ENCODE data around the gene TMEM250. TPM values are rescaled to one million over a fixed set of nuclear protein-coding genes. Genes with fewer than 3 reads are reported as not detected.

TMEM250 gene
- total and polyA plus RNA-seq, 2 of the 4 experiments (the other 2 are of a cell fraction) = 14.0 to 17.5 TPM

- WGBS, 2 experiments (ENCODE audit: extremely low coverage in 2 of 2, insufficient read length in 1 of 2) = no CpG with 5 or more reads among the region's 3 CpGs
- H3K79me1 ChIP-seq (ENCODE audit: low read depth in 1 of 2, low read length in 2 of 2) = peaks cover 3 to 67% of the 10 kb centered on the region in 2 experiments; a peak in 3 of 4 replicates
- H2BK15ac ChIP-seq (ENCODE audit: low read depth, low read length) = no peak overlapping the region
- H3K14ac ChIP-seq (replicated peaks; ENCODE audit: low read depth, low read length) = no peak overlapping the region
- no peak for TF ChIP-seq MAZ (IDR thresholded peaks at IDR 0.05; ENCODE audit: borderline replicate concordance, low read depth, low read length)
- no peak for TF ChIP-seq CEBPB (IDR thresholded peaks at IDR 0.05; ENCODE audit: low read depth, low read length)
- TF ChIP-seq, protein P1, sequence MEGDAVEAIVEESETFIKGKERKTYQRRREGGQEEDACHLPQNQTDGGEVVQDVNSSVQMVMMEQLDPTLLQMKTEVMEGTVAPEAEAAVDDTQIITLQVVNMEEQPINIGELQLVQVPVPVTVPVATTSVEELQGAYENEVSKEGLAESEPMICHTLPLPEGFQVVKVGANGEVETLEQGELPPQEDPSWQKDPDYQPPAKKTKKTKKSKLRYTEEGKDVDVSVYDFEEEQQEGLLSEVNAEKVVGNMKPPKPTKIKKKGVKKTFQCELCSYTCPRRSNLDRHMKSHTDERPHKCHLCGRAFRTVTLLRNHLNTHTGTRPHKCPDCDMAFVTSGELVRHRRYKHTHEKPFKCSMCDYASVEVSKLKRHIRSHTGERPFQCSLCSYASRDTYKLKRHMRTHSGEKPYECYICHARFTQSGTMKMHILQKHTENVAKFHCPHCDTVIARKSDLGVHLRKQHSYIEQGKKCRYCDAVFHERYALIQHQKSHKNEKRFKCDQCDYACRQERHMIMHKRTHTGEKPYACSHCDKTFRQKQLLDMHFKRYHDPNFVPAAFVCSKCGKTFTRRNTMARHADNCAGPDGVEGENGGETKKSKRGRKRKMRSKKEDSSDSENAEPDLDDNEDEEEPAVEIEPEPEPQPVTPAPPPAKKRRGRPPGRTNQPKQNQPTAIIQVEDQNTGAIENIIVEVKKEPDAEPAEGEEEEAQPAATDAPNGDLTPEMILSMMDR (conservative IDR thresholded peaks at IDR 0.05; ENCODE audit: low read depth, low read length) = peak; percentile 73
- TF ChIP-seq MXI1 (IDR thresholded peaks at IDR 0.05; ENCODE audit: borderline replicate concordance, low read depth, low read length) = no peak
- no peak for TF ChIP-seq RCOR1 (IDR thresholded peaks at IDR 0.05; ENCODE audit: insufficient replicate concordance, low read length)
- TF ChIP-seq SMC3 (IDR thresholded peaks at IDR 0.05; ENCODE audit: low read depth, low read length) = peak; percentile 84
- TF ChIP-seq POLR2A (IDR thresholded peaks at IDR 0.05; ENCODE audit: low read depth, low read length) = no peak
- TF ChIP-seq RAD21 (IDR thresholded peaks at IDR 0.05; ENCODE audit: low read length) = peak; percentile 79
- no peak for TF ChIP-seq USF2 (IDR thresholded peaks at IDR 0.05; ENCODE audit: low read depth, low read length)
- no peak for TF ChIP-seq CHD1 (IDR thresholded peaks at IDR 0.05; ENCODE audit: low read depth, low read length)
- TF ChIP-seq RFX5 (IDR thresholded peaks at IDR 0.05; ENCODE audit: low read depth, low read length) = no peak
- no peak for TF ChIP-seq NFE2L2 (IDR thresholded peaks at IDR 0.05; ENCODE audit: low read depth, low read length)
- no peak for TF ChIP-seq BHLHE40 (IDR thresholded peaks at IDR 0.05; ENCODE audit: low read depth, low read length)
- no peak for TF ChIP-seq FOS (IDR thresholded peaks at IDR 0.05; ENCODE audit: low read depth, low read length)
- no peak for TF ChIP-seq ELK1 (IDR thresholded peaks at IDR 0.05; ENCODE audit: borderline replicate concordance, low read depth, low read length)
- peak; percentile 39 for DNase-seq
- H2AK5ac ChIP-seq (ENCODE audit: low read depth, low read length) = no peak overlapping the region
- ChIA-PET CTCF (interaction anchor here (0.6 to 1.9 kb wide), 6 partner anchors 18 to 610 kb away, joined by 3 to 6 read pairs (median 4); partner anchors contain the start of gene UBAC1), POLR2A (ENCODE audit: unreplicated experiment) (interaction anchor here (0.6 kb wide), 2 partner anchors 34 to 38 kb away, joined by 3 to 8 read pairs; no protein-coding TSS in a partner anchor)
- H3K4me2 ChIP-seq (ENCODE audit: low read depth, low read length) = no peak overlapping the region
- no peak overlapping the region for H3K18ac ChIP-seq (ENCODE audit: low read depth, low read length)
- no peak overlapping the region for H3K4me3 ChIP-seq (ENCODE audit: insufficient read depth, low read depth, low read length)
- H2AK9ac ChIP-seq (replicated peaks; ENCODE audit: low read depth, low read length, poor library complexity) = no peak overlapping the region
- dilution Hi-C loops (cut with HindIII; ENCODE audit: low sequenced_read_pairs, unreplicated experiment) (no loop called here), intact Hi-C loops (cut with micrococcal nuclease) (loop anchor here (1.0 kb wide), 1 partner anchor 34 kb away; no protein-coding TSS in a partner anchor), in situ Hi-C loops (cut with MboI; ENCODE audit: low sequenced_read_pairs) (no loop called here)
- no peak overlapping the region for H2BK20ac ChIP-seq (ENCODE audit: low read depth, low read length)
- no peak overlapping the region for H4K5ac ChIP-seq (ENCODE audit: low read depth, low read length)
- H3K27ac ChIP-seq (ENCODE audit: insufficient read depth, low read length) = no peak overlapping the region
- no peak overlapping the region for H3K23ac ChIP-seq (ENCODE audit: low read depth, low read length)
- H3K56ac ChIP-seq (ENCODE audit: extremely low read depth, insufficient read depth, low read length) = no peak overlapping the region
- no peaks in the 10 kb centered on the region for H3K9me3 ChIP-seq (ENCODE audit: control insufficient read depth, insufficient read depth, low read length)
- H3K36me3 ChIP-seq (ENCODE audit: control insufficient read depth, insufficient read depth, low read length) = peaks cover 7% of the 10 kb centered on the region; the same call in 1 of the 2 replicates
- H3K27me3 ChIP-seq (ENCODE audit: control insufficient read depth, insufficient read depth, low read length) = no peaks in the 10 kb centered on the region
- peaks cover 5% of the 10 kb centered on the region for H3K9me1 ChIP-seq (ENCODE audit: insufficient read depth, low read length)
- H3K4ac ChIP-seq (ENCODE audit: low read depth, low read length) = no peak overlapping the region
- H2BK5ac ChIP-seq (ENCODE audit: low read depth, low read length, poor library complexity, severe bottlenecking) = no peak overlapping the region
- H3K9ac ChIP-seq (ENCODE audit: low read depth, low read length) = no peak overlapping the region
- H4K8ac ChIP-seq (ENCODE audit: low read depth in 2 of 2, low read length in 2 of 2) = no peak overlapping the region
- H4K91ac ChIP-seq (ENCODE audit: insufficient read depth, low read depth, low read length) = no peak overlapping the region
- BruUV-seq (replicated peaks) = no TSS peak
- H2BK120ac ChIP-seq (ENCODE audit: low read depth, low read length) = no peak overlapping the region
- peaks cover 86% of the 10 kb centered on the region for H4K20me1 ChIP-seq (ENCODE audit: insufficient read depth, low read length)
- peaks cover 18% of the 10 kb centered on the region for H3K4me1 ChIP-seq (ENCODE audit: control insufficient read depth, insufficient read depth, low read length)
- ATAC-seq (ENCODE audit: low read depth) = no peak
- no peak overlapping the region for H2AFZ ChIP-seq (replicated peaks; ENCODE audit: low read length, poor library complexity)
Measured at GRCh38 chr9:136089697-136090045, 29.0 kb downstream of the TMEM250 start.

All from IMR-90 (cell line).